Mononuclear cell (primary cell): ENCODE results near the gene DNASE1. TPM values are rescaled to one million over a fixed set of nuclear protein-coding genes. Genes with fewer than 3 reads are reported as not detected.

Experiments
- H3K27me3 ChIP-seq: 2 replicates; pipeline ENCODE4 v1.6.0; 2011; ENCODE audit warnings: low read length, control low read depth; ENCODE audit not compliant: insufficient read depth
- H3K4me1 ChIP-seq: 2 replicates; pipeline ENCODE4 v1.5.1; 2011; ENCODE audit warnings: mild to moderate bottlenecking, low read length, control low read depth; ENCODE audit not compliant: insufficient read depth
- H3K4me3 ChIP-seq: 2 replicates; pipeline ENCODE4 v1.5.1; 2011; ENCODE audit warnings: mild to moderate bottlenecking, low read length, moderate library complexity
- H3K9me3 ChIP-seq: 2 replicates; pipeline ENCODE4 v1.5.1; 2011; ENCODE audit warnings: low read depth, mild to moderate bottlenecking, control low read depth, low read length
- total RNA-seq: library from RNA; depleted of rRNA; stranded (reverse); fragments of >200 nt; gene quantifications from one replicate; pipeline ENCODE4 v1.2.3, GENCODE V29; 2012

Gene DNASE1
- total RNA-seq, 1 donor, result 5.7 TPM

- Histone ChIP-seq H3K4me3 (no peak overlapping the region), H3K9me3 (no peaks in the 10 kb centered on the region), H3K27me3 (no peaks in the 10 kb centered on the region), H3K4me1 (peaks cover 49% of the 10 kb centered on the region)
These were observed 28.4 kb upstream of the DNASE1 start for GRCh38 chr16:3625911-3626732.

GRCh38 chr16:3637371-3637923 lies 17.0 kb upstream of the DNASE1 start:
- H3K27me3 ChIP-seq, result no peaks in the 10 kb centered on the region
- peaks cover 12% of the 10 kb centered on the region for H3K4me1 ChIP-seq
- no peaks in the 10 kb centered on the region for H3K9me3 ChIP-seq
- H3K4me3 ChIP-seq, result no peak overlapping the region

- H3K27me3 ChIP-seq, result no peaks in the 10 kb centered on the region
- no peaks in the 10 kb centered on the region for H3K9me3 ChIP-seq
- H3K4me1 ChIP-seq, result peaks cover 12% of the 10 kb centered on the region
- no peak overlapping the region for H3K4me3 ChIP-seq
These were observed 15.4 kb upstream of the DNASE1 start for GRCh38 chr16:3638916-3639644.

GRCh38 chr16:3640207-3640606 lies 14.3 kb upstream of the DNASE1 start:
- Histone ChIP-seq H3K9me3 (no peaks in the 10 kb centered on the region), H3K4me3 (no peak overlapping the region), H3K4me1 (peaks cover 12% of the 10 kb centered on the region), H3K27me3 (no peaks in the 10 kb centered on the region)

GRCh38 chr16:3640632-3641501 lies 13.6 kb upstream of the DNASE1 start:
- Histone ChIP-seq H3K27me3 (no peaks in the 10 kb centered on the region), H3K4me1 (peaks cover 12% of the 10 kb centered on the region), H3K4me3 (no peak overlapping the region), H3K9me3 (no peaks in the 10 kb centered on the region)

- H3K4me3 ChIP-seq, result no peak overlapping the region
- H3K4me1 ChIP-seq, result peaks cover 10% of the 10 kb centered on the region
- H3K27me3 ChIP-seq, result no peaks in the 10 kb centered on the region
- H3K9me3 ChIP-seq, result no peaks in the 10 kb centered on the region
These were observed 12.6 kb upstream of the DNASE1 start for GRCh38 chr16:3641801-3642396.

- Histone ChIP-seq H3K9me3 (no peaks in the 10 kb centered on the region), H3K4me3 (no peak overlapping the region), H3K4me1 (peaks cover 3% of the 10 kb centered on the region), H3K27me3 (no peaks in the 10 kb centered on the region)
These were observed 11.9 kb upstream of the DNASE1 start for GRCh38 chr16:3642397-3643094.

- Histone ChIP-seq H3K9me3 (no peaks in the 10 kb centered on the region), H3K4me1 (no peaks in the 10 kb centered on the region), H3K4me3 (no peak overlapping the region), H3K27me3 (no peaks in the 10 kb centered on the region)
These were observed 11.3 kb upstream of the DNASE1 start for GRCh38 chr16:3643095-3643730.

GRCh38 chr16:3645108-3645503 lies 9.4 kb upstream of the DNASE1 start:
- no peaks in the 10 kb centered on the region for H3K9me3 ChIP-seq
- no peaks in the 10 kb centered on the region for H3K27me3 ChIP-seq
- H3K4me3 ChIP-seq, result no peak overlapping the region
- no peaks in the 10 kb centered on the region for H3K4me1 ChIP-seq

GRCh38 chr16:3645504-3646347 lies 8.8 kb upstream of the DNASE1 start:
- H3K4me3 ChIP-seq, result no peak overlapping the region
- no peaks in the 10 kb centered on the region for H3K27me3 ChIP-seq
- H3K9me3 ChIP-seq, result no peaks in the 10 kb centered on the region
- H3K4me1 ChIP-seq, result no peaks in the 10 kb centered on the region

- no peaks in the 10 kb centered on the region for H3K27me3 ChIP-seq
- no peaks in the 10 kb centered on the region for H3K9me3 ChIP-seq
- no peaks in the 10 kb centered on the region for H3K4me1 ChIP-seq
- no peak overlapping the region for H3K4me3 ChIP-seq
These were observed 8.1 kb upstream of the DNASE1 start for GRCh38 chr16:3646348-3646920.

- no peaks in the 10 kb centered on the region for H3K27me3 ChIP-seq
- H3K9me3 ChIP-seq, result no peaks in the 10 kb centered on the region
- H3K4me3 ChIP-seq, result no peak overlapping the region
- no peaks in the 10 kb centered on the region for H3K4me1 ChIP-seq
These were observed 3.7 kb upstream of the DNASE1 start for GRCh38 chr16:3650631-3651265.
